B cell (primary cell): ENCODE data around the gene PHKA2.

Experiments
- CTCF ChIP-seq: fragments of 200-600 bp; IDR thresholded peaks from one replicate; pipeline ENCODE4 v1.8.0; 2022; ENCODE audit warnings: antibody characterized with exemption, mild to moderate bottlenecking
- EZH2 ChIP-seq: IDR thresholded peaks from 2 replicates; pipeline ENCODE4 v1.6.1; 2012; ENCODE audit warnings: borderline replicate concordance, low read depth, mild to moderate bottlenecking, moderate library complexity, low read length; ENCODE audit not compliant: insufficient read depth, poor library complexity, severe bottlenecking

- TF ChIP-seq CTCF: no peak
- TF ChIP-seq EZH2: no peak
Measured at GRCh38 chrX:18906286-18906685, 77.6 kb downstream of the PHKA2 start.
